HG02642 (cell line): ENCODE data around the gene HOGA1.
"Not testable (repeated sequence)": the region's sequence is repeated elsewhere in the genome, so short reads cannot be mapped to it uniquely, and the experiment has no call there.

Experiments used
- ATAC-seq: cut with Tn5 transposase; IDR thresholded peaks from one replicate; pipeline ENCODE4 v1.9.1; 2021; ENCODE audit warnings: mild to moderate bottlenecking; ENCODE audit not compliant: unreplicated experiment, poor library complexity

Gene HOGA1

DNA sequence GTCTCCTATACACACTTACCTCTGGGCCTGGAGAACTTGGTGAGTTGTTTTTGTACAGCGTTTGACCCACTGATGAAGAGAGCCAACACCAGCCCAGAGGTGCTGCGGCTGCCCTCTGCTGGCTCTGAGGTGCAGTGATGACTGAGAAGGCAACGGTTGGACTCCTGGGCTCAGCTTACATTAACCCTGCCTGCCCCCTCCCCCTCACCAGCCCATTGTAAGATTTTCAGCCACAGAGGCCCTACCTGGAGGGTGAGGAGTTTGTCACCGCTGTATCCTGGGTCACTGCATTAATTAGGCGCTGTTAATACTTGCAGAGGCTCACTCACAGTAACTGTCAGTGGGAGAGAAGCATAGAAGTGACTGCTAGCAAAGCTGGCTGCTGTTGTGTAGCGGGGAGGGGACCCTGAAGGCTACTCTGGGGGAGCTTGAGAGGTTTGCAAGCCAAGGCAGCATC lies 30.6 kb upstream of the HOGA1 start:
- peak; percentile 81 for ATAC-seq

DNA sequence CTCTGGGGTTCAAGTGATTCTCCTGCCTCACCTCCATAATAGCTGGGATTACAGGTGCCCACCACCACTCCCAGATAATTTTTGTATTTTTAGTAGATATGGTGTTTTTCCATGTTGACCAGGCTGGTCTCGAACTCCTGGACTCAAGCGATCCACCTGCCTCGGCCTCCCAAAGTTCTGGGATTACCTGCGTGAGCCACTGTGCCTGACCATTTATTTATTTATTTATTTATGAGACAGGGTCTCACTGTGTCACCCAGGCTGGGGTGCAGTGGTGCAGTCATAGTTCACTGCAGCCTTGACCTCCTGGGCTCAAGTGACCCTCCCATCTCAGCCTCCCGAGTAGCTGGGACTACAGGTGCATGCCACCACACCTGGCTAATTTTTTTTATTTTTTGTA lies 29.9 kb upstream of the HOGA1 start:
- not testable (repeated sequence) for ATAC-seq

DNA sequence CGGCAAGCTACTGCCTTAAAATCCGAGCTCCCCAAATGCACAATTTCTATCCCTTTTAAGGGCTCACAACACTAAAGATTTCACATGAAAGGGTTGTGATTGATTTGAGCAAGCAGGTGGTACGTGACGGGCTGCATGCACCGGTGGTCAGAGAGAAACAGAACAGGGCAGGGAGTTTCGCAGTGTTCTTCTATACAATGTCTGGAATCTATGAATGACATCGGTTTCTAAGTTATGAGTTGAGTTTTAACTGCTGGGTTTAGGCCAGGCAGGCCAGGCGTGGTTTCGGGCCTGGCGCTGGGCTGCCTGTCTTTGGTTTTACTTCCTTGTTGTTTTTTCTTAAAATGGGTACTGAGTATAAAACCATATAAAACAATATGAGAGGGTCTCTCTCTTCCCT lies 28.6 kb upstream of the HOGA1 start:
- ATAC-seq = not testable (repeated sequence)

DNA sequence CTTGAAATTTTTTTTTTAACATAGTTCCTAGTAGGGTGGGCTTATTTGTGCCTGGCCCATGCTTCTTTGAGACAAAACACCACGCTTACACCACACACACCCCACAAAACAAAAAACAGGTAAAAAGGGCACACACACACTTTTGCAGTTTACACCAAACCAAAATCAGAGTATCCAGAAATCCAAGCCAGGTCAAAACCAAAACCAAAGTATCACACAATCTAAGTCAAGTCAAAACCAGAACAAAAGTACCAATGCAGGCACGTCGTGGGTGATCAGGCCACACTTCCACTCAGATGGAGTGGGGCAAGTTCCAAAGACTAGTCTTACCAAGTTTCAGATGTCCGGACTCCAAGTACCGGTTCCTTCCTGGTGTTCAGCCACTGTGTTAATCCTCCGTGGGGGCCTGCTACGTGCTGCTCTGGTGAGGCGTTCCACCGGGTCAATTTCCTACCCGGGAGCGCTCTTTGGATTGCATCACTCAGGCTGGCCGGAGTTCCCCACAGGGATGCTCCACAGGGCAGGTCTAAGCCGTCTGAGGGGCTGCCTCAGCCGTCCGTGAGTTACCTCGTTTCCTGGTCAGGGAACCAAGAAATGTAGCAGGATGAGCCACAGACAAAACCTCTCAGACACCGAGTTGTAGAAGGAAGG lies 23.3 kb upstream of the HOGA1 start:
- not testable (repeated sequence) for ATAC-seq

DNA sequence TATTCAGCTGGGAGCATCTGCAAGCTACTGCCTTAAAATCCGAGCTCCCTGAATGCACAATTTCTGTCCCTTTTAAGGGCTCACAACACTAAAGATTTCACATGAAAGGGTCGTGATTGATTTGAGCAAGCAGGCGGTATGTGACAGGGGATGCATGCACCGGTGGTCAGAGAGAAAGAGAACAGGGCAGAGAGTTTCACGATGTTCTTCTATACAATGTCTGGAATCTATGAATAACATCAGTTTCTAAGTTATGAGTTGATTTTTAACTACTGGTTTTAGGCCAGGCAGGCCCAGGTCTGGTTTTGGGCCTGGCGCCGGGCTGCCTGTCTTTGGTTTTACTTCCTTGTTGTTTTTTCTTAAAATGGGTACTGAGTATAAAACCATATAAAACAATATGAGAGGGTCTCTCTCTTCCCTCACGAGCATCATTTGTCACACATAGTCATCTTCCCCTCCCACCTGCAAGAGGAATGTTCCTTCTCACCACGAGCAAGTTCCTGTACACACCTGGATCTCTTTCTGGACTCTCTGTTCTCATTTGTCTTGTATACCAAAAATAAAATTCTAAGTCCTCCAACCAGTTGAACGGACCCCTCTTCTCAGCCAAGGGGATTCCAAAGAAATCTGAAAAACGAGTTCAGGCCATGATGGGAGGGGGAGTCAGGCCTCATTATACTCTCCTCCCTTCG lies 22.7 kb upstream of the HOGA1 start:
- ATAC-seq = not testable (repeated sequence)

DNA sequence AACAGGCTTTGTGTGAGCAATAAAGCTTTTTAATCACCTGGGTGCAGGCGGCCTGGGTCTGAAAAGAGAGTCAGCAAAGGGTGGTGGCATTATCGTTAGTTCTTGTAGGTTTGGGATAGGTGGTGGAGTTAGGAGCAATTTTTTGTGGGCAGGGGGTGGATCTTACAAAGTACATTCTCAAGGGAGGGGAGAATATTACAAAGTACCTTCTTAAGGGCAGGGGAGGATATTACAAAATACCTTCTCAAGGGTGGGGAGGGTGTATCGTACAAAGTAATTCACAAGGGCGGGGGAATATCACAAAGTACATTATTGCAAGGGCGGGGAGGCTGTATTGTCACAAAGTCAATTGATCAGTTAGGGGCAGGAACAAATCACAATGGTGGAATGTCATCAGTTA lies 21.9 kb upstream of the HOGA1 start:
- ATAC-seq = not testable (repeated sequence)

DNA sequence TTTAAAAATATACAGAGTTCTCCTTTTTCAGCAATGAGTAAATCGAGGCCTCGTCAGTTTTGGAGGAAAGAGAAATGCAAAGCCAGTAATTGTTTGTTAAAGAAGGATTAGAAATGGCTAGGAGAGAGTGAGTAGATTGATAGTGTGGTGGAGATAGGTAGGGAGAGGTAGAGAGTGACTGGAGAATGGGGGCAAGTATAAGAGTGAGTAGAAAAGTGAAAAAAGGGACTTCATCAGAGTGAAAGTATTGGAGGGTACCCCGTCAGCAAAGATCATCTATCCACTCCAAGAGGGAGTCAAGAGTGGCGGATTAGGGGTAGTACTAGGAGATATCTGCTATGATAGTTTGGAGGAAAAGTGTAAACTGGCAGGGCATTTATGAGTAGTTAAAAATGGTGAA lies 20.9 kb upstream of the HOGA1 start:
- ATAC-seq = no peak

DNA sequence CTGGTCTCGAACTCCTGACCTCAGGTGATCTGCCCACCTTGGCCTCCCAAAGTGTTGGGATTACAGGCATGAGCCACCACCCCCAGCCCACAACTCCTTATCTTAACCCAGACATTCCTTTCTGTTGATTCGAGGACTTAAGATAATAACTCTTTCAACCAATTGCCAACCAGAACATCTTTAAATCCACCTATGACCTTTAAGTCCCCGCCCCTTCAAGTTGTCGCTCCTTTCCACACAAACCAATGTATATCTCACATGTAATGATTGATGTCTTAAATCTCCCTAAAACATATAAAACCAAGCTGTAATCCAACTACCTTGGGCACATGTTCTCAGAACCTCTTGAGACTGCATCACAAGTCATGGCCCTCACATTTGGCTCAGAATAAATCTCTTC lies 19.4 kb upstream of the HOGA1 start:
- ATAC-seq = no peak

DNA sequence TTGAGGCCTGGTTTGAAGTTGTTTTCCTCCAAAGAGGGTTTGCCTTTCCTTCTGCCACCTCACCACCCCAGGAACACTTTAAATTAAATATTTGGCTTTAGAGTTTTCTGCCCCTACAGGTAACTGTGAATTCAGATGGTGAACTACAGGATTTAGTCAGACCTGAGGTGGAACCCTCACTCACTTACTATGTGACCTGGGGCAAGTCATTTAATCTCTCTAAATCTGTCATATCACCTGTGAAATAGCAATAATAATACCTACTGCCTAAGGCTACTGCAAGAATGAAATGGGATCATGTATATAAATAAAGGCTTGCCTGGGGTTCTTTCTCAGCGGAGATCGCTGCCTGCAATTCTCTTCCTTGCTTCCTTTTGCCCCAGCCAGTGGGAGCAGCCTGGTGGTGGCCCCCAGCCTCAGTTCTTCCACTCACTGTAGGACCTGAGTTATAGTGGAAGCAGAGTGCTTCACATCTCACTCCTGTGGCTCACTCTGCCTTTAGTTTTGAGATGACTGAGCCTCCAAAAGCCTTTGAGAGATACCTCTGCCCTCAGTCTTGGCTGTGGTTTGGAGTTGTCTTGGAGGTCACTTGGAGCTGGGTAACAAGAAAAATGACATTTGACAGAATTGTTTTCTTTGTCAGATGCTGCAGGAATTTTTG lies 17.7 kb upstream of the HOGA1 start:
- no peak for ATAC-seq

DNA sequence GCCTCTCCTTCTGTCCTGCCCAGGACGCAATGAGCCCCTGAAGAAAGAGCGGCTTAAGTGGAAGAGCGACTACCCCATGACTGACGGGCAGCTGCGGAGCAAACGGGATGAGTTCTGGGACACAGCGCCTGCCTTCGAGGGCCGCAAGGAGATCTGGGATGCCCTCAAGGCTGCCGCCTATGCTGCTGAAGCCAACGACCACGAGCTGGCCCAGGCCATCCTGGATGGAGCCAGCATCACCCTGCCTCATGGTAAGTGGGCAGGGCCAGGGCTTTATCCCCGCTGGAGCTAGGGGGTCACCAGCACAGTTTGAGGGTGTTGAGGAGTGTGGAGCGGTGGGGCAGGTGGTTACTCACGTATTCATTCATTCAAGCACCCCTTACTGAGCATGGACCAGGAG lies 16.3 kb upstream of the HOGA1 start:
- ATAC-seq = no peak

DNA sequence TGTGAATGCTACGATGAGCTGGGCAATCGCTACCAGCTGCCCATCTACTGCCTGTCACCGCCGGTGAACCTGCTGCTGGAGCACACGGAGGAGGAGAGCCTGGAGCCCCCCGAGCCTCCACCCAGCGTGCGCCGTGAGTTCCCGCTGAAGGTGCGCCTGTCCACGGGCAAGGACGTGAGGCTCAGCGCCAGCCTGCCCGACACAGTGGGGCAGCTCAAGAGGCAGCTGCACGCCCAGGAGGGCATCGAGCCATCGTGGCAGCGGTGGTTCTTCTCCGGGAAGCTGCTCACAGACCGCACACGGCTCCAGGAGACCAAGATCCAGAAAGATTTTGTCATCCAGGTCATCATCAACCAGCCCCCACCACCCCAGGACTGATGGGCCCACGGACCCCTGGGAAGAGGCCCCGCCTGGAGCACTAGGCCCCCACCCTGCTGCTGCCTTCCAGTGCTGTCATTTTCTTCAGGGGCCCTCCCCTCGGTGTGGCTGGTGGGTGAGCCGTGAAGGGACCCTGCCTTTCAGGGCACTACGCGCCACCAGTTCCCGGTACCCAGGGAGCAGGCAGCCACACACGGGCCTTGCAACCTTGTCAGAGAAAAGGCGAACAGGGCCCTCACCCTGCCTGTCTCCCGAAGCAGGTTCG lies 13.9 kb upstream of the HOGA1 start:
- no peak for ATAC-seq

DNA sequence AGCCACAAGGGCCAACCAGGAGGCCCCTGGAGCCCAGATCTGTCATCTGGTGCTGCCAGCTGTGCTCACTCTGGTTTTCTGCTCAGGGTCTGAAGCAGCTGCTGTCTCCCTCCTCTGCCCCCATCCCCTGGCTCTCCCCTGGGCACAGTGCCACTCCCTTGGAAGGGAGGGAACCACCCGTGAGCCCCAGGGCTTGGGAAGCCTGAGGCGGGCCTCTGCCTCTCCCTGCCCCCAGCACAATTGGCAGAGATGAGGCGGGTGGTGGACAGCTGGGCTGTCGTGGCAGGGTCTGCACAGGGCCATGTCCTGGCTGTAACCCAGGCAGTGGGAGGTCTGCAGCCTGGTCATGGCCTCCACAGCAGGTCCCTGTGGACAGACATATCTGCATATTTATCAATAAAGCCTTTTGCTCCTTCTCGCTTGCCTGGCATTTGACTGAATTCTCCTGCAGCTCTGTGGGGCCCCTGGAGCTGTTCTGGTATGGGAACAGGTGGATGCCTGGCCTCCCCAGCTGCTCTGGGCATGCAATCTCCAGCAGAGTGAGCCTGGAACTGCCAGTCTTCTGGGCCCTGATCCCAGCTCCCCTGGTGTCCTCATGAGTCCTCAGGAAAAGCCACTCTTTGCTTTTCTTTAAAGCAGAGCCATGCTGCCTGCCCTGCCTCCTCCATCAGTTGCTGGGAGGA lies 13.3 kb upstream of the HOGA1 start:
- ATAC-seq = no peak

DNA sequence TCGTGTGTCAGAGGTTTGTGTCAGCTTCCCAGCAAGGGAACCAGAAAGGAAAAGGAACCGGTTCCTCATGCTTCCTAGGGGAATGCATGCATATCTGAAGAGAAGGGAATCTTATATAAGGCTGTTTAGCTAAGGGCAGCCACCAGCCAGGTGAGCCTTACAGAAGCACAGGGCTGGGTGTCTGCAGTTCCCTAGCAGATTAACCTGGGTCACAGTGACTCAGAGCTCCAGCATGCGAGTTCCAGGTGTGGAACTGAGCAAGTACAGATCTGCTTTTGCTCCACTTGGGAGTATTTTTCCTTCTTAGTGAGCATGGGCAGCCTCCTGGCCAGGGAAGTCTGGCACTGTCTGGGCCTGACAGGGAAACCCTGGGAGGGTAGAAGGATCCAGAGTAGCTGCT lies 12.6 kb upstream of the HOGA1 start:
- ATAC-seq = no peak

DNA sequence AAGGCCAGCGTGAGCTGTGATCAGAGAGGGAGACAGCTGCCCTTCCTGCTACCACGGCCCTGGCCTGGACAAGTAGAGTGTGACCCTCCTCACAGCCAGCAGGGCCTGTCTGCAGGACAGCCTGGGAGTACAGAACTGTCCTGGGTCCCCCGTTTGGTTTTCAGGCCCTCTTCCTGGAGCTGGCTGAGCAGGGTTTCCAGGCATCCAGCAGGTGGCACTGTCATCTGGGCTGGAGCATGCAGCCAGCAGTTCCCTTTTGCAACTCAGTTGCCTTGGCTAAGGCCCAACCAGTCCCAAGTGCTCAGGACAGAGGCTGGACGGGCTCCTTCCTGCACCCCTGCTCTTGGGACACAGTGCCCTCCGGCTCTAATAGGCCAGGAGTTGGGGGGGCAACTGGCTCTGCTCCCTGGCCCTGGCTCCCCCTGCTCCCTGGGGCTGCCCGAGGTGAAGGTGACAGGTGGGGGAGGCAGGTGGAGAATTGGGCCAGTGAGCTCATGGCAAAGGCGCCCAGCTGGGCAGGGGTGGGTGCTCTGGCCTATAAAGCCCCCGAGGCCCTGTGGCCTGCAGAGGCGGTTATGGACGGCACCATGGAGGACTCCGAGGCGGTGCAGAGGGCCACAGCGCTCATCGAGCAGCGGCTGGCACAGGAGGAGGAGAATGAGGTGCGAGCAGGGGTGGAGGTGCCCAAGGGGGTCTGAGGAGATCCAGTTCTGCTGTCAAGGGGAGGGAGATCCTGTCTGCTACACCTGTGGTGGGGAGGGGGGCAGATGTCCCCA lies 11.8 kb upstream of the HOGA1 start, which contains the start of gene ANKRD2:
ANKRD2 (plus strand) TSS at position 566 of the 776 bp plus-strand sequence; CDS start at position 576, 10 bp downstream.
- peak; percentile 54 for ATAC-seq

DNA sequence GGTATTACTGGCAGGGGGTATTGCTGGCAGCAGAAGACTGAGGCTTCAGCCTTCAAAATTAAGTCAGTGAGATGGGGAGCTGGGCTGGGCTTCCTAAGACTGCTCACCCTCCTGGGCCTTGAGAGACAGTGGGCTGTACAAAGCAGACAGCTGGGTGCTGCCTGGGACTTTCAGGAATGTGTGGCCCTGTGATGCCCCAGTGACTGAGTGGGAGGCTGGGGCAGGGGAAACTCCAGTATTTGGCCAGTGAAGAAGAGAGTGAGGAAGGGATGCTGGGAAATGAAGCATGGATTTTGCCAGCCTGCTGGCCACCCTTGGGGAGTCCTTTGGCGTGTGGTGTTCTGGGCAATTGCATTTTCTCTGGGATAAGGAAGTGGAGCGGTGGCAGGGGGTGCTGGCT lies 11.2 kb upstream of the HOGA1 start:
- no peak for ATAC-seq

DNA sequence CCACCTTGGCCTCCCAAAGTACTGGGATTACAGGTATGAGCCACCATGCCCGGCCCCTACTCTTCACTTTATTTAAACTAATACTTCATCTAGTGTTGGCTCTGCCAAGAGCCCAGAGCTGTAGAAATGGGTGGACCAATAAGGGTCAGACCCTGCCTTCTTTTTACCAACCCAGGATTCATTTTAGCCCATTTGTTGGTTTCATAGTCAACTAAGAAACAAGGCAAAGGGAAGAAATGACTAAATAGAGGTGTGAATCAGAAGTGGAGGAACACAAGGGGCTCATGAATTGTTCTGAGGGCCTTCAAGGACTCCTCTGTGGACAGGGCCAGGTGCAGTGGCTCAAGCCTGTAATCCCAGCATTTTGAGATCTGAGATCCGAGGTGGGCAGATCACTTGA lies 10.5 kb upstream of the HOGA1 start:
- ATAC-seq = no peak

DNA sequence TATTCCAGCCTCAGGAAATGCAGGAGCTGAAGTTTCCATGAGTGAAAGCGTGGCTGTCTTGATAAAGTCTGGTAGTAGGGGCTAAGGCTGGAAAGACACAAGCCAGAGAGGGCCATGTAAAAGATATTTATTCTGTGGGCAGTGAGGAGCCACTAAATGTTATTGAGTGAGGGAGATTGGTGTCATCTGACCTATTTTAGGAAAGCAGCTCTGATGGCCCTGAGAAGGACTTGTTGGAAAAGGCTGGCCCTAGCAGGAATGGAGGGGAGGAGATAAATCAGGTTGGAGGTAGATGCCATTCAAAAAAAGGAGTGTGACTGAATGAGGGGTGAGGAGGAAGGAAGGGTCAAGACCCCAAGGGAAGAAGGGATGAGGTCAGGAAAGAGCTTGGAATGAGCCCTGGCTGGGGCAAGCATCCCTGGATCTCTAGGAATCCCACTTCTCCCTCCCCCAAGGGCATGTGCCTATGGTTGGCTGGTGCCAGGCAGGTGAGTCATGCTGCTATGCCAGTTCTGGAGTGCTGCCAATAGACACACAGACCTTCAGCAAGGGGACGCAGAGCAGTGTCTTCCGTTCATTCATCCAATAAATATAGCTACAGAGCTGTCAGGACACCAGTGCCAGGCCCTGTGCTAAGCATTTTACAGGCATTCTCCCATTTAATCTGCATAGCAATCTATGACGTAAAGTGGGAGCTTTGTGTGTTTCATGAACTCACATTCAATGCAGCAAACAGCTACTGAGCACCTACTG lies 9.6 kb upstream of the HOGA1 start:
- ATAC-seq = no peak

DNA sequence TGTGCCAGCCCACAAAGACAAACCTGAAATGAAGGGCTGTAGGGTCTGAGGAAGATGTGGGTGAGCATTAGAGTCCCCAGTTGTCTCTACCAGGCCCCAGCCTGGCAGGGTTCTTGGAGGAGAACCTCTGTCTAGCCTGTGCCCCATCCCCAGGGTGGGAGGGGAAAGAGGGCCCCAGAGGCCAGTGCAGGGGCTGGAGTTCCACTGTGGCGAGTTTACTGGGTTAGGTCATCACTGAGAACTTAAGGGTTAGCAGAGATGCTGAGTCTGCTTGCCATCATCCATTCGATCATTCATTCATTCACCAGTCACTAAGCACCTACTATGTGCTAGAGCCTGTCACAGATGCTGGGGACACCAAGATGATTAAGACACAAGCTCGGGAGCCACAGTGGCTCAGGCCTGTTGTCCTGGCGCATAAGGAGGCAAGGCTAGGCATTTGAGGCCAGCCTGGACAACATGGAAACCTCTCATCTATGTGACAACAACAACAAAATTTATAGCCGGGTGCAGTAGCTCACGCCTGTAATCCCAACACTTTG lies 9.0 kb upstream of the HOGA1 start:
- ATAC-seq = no peak

DNA sequence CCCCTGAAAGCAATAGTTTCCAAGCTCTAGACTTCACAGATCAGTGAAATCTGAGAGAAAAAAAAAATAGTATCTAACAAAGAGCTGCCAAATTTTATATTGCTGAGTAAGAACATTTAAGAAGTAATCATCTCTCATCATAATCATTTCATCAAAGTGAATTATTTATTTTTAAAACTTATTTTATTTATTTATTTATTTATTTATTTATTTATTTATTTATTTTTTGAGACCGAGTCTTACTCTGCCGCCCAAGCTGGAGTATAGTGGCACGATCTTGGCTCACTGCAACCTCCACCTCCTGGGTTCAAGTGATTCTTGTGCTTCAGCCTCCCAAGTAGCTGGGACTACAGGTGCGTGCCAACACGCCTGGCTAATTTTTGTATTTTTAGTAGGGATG lies 7.7 kb upstream of the HOGA1 start:
- not testable (repeated sequence) for ATAC-seq
